ENCODE measurements around the gene FTH1.
A peak's percentile ranks its signal among the peaks of the same experiment; 100 is the strongest.

Gene FTH1

GRCh38 chr11:61947486-61948210 is 19.8 kb downstream of the FTH1 start:
- peak; percentile 9 to 52 (median 28) for DNase-seq

- no peak for DNase-seq
These were observed 20.5 kb downstream of the FTH1 start for GRCh38 chr11:61946894-61947293.

- no peak for DNase-seq
These were observed 22.2 kb downstream of the FTH1 start for GRCh38 chr11:61945191-61945590.

DNA sequence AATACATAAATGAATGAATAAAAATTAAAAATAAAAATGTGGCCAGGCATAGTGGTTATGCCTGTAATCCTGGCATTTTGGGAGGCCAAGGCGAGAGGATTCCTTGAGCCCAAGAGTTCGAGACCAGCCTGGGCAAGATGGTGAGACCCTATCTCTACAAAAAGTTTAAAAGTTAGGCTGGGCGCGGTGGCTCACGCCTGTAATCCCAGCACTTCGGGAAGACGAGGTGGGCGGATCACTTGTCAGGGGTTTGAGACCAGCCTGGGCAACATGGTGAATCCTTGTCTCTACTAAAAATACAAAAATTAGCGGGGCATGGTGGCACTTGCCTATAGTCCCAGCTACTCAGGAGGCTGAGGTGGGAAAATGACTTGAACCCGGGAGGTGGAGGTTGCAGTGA is 27.0 kb downstream of the FTH1 start:
- DNase-seq = no peak

GRCh38 chr11:61935861-61936260 is 31.6 kb downstream of the FTH1 start:
- no peak for DNase-seq

DNA sequence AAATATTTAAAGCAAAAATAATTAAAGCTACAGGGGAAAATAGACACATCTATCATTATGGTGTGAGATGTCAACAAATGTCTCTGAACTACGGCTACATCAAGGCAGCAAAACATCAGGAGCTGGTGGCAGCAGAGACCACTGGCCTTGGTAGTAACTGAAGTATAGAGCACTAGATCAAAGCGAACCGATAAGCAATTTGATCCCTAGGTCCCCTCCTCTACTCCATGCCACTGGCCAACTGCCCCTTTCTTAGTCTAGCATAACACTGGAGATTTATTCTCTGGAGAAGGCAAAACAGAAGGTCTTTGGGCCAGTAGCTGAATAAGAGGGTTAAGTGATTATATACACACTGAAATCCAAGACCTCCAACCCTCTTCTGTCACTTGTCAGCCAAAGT is 36.5 kb downstream of the FTH1 start:
- DNase-seq = no peak

DNA sequence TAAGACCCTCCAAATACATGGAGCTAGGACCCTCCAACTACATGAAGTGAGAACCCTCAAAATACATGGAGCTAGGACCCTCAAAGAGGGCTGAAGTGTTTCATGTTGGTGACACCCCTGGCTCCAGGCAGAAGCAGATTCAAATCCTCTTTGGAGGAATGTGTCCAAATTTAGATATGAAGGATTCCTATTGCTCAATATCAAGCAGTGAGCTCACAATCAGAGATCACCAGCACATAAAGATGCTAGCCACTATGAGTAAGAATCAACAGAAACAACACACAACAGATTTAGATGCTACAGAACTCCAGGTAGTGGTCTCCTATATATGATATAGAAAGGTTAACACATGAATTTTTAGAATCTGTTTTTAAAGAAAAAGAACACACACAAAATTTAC is 38.8 kb downstream of the FTH1 start:
- DNase-seq = no peak

GRCh38 chr11:61927501-61927900 is 39.9 kb downstream of the FTH1 start:
- no peak for DNase-seq

GRCh38 chr11:61926235-61926634 is 41.2 kb downstream of the FTH1 start:
- no peak for DNase-seq

GRCh38 chr11:61925736-61926135 is 41.7 kb downstream of the FTH1 start:
- no peak for DNase-seq

DNA sequence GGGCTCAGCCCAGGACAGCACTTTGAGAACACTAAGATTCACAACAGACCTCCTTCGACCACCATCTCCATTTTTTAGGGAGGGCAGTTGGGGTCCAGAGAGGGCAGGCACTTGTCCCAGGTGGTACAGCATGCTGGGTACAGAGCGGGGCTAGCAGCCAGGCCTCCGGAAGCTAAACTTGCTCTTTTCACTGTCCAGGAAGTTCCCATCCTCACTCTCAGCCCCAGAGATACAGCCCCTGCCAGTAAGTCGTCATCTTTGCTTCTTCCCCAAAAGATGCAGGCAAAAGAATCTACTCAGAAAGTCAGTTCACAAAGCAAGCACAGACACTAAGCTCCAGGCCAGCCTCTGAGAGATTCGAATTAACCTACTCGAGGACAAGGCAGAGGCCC is 43.4 kb downstream of the FTH1 start:
- DNase-seq = no peak

DNA sequence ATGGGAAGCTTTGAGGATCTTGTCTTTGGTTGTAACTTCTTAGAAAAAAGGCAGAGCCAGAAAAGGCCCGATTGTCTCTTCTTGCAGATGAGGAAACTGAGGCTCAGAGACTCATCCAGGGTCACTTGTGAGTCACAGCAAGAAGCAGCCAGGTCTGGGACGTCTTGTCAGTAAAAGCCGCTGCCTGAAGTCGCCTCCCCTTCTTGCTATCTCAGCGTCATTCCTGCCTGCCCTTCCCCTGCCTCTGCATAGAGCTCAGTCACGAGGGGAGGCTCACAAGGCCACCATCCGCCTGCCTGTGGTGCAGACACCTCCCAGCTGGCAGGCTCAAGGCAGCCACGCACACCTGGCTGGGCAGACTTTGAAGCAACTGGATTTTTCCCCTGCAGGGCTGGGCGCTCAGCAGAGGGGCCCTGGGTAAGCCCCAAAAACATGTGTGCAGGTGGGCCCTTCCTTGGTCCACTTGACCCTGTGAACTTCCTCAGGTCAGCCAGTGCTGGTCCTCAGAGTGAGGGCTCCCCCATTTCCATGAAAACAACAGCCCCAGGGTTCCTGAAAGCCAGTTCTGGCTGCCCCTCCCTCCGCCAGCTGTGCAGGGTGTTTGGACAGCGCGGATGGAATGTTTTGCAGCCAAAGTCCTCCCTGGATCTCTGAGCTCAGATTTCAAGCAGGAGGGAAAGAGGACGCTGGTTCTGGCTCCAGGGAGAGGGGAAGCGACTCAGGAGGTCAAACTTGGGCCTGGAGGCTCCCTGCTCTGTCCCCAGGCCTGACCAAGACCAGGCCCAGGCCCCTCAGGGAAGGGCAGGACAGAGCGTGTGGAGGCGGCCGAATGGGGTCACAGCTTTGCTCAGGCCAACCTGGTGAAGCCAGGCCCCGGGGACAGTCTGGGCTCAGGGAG is 44.0 kb downstream of the FTH1 start:
- DNase-seq = no peak

- no peak for DNase-seq
These were observed 44.9 kb downstream of the FTH1 start for GRCh38 chr11:61922539-61922938.

DNA sequence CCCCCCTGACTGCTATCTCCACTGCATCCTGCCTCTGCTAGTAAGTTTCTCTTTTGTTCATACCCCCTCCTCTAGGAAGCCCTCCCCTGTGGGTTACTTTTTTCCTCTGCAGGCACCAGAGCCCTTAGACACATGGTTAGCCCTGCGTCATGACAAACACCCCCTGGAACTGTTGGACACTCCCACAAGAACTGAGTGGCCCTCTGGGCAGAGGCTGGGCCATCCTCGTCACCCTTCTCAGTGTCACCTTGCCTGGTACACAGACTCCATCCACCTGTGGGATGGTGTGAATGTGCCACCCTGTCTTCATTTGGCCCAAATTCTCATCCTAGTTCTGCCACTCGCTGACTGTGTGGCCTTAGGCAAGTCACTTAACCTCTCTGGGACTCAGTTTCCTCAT is 46.0 kb downstream of the FTH1 start:
- no peak for DNase-seq

- no peak for DNase-seq
These were observed 47.5 kb downstream of the FTH1 start for GRCh38 chr11:61919705-61920631.

- DNase-seq = no peak
These were observed 48.3 kb downstream of the FTH1 start for GRCh38 chr11:61918938-61919704.

- DNase-seq = no peak
These were observed 49.0 kb downstream of the FTH1 start for GRCh38 chr11:61918251-61918937.

DNA sequence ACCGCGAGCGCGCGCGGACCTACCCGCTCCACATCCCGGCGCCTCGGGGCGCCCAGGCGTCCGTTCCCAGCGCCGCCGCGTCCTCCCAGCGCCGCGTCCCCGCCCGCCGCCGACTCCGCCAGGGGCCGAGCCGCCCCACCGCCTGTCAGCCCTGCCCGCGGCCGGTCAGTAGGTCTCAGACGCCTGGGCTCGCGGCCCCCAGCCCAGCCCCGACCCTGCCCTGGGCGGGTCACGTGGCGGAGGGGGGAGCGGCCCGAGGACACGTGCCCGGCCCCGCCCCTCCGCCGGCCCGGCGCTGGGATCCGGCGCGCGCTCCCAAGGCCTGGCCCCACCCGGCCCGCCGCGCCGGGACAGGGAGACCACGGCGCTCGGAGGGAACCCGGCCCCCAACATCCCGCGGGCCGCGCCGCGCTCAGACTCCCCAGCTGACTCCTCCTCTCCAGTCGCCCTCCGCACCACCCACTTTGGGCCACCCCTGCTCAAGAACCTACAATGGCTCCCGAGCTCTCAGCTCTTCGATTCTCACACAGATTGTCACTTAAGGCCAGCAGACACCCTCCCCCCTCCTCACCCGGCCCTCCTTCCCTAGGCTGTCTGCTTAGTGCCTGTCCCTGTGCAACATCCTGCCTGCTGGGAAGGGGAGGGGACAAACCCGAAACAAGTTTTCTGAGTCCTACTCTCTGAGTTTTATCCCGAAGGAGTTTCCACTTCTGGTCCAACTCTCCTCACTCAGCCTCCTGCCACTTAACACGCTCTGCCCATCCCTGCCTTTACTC is 49.9 kb downstream of the FTH1 start, which contains the start of gene RAB3IL1:
RAB3IL1 (minus strand) TSS at position 233 of the 776 bp plus-strand sequence; CDS start at position 34, 199 bp downstream.
- no peak for DNase-seq

DNA sequence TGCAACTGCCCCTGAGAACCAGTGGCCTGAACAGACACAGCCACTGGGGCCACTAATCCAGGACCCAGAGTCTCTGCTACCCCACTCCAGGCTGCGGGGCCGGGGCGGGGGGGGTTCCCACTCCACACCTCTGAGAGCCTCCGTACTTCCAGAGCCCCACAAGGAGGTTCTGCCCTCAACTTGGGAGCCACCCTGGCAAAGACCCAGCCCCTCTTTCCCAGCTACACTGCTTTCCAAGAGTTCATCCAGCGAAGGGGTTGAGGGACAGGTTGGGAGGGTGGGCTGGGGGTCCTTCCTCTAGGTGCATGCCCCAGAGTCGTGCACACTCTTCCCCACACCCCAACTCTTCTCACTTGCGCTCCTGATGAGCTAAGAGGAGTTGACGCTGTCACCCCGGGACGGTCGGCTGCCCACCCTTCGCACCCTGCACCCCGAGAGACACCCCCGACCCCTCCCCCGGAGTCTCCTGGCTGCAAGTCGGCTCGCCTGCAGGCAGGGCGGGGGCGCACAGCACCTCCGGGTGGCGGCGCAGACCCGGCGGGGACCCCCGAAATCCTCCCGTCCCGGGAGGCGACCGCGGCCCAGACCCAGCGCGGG is 50.6 kb downstream of the FTH1 start:
- no peak for DNase-seq

GRCh38 chr11:61914471-61915171 is 52.8 kb downstream of the FTH1 start:
- DNase-seq = no peak

Data from activated naive CD4-positive, alpha-beta T cell (primary cell).